ENCODE data around the gene MSI1.

The MSI1 gene

GRCh38 chr12:120366845-120367232 is 2.1 kb downstream of the MSI1 start:
- Mint-ChIP-seq H3K36me3 (no peaks in the 10 kb centered on the region), H3K9me3 (no peaks in the 10 kb centered on the region), H3K27me3 (peaks cover 63% of the 10 kb centered on the region), H3K4me1 (peaks cover 29% of the 10 kb centered on the region), H3K4me3 (peak overlapping the region; percentile 67), H3K27ac (no peak overlapping the region)

- H3K9me3 Mint-ChIP-seq: no peaks in the 10 kb centered on the region
- no peak overlapping the region for H3K27ac Mint-ChIP-seq
- no peak overlapping the region for H3K4me3 Mint-ChIP-seq
- peaks cover 29% of the 10 kb centered on the region for H3K4me1 Mint-ChIP-seq
- H3K27me3 Mint-ChIP-seq: peaks cover 58% of the 10 kb centered on the region
- no peaks in the 10 kb centered on the region for H3K36me3 Mint-ChIP-seq
These were observed 2.6 kb downstream of the MSI1 start for GRCh38 chr12:120366341-120366705.

- no peak overlapping the region for H3K4me3 Mint-ChIP-seq
- H3K27ac Mint-ChIP-seq: no peak overlapping the region
- H3K27me3 Mint-ChIP-seq: peaks cover 58% of the 10 kb centered on the region
- peaks cover 29% of the 10 kb centered on the region for H3K4me1 Mint-ChIP-seq
- H3K36me3 Mint-ChIP-seq: no peaks in the 10 kb centered on the region
- no peaks in the 10 kb centered on the region for H3K9me3 Mint-ChIP-seq
These were observed 3.2 kb downstream of the MSI1 start for GRCh38 chr12:120365675-120366340.

GRCh38 chr12:120364487-120364886 is 4.5 kb downstream of the MSI1 start:
- H3K4me1 Mint-ChIP-seq: peaks cover 16% of the 10 kb centered on the region
- no peak overlapping the region for H3K4me3 Mint-ChIP-seq
- no peaks in the 10 kb centered on the region for H3K36me3 Mint-ChIP-seq
- peaks cover 50% of the 10 kb centered on the region for H3K27me3 Mint-ChIP-seq
- no peak overlapping the region for H3K27ac Mint-ChIP-seq
- H3K9me3 Mint-ChIP-seq: no peaks in the 10 kb centered on the region

- Mint-ChIP-seq H3K4me3 (no peak overlapping the region), H3K27me3 (peaks cover 51% of the 10 kb centered on the region), H3K9me3 (no peaks in the 10 kb centered on the region), H3K27ac (peak overlapping the region; percentile 12), H3K4me1 (peaks cover 15% of the 10 kb centered on the region), H3K36me3 (no peaks in the 10 kb centered on the region)
These were observed 5.6 kb downstream of the MSI1 start for GRCh38 chr12:120363274-120363855.

- H3K4me1 Mint-ChIP-seq: peaks cover 12% of the 10 kb centered on the region
- H3K36me3 Mint-ChIP-seq: no peaks in the 10 kb centered on the region
- peaks cover 53% of the 10 kb centered on the region for H3K27me3 Mint-ChIP-seq
- H3K4me3 Mint-ChIP-seq: no peak overlapping the region
- no peak overlapping the region for H3K27ac Mint-ChIP-seq
- H3K9me3 Mint-ChIP-seq: no peaks in the 10 kb centered on the region
These were observed 6.3 kb downstream of the MSI1 start for GRCh38 chr12:120362516-120363273.

- H3K27ac Mint-ChIP-seq: no peak overlapping the region
- H3K4me3 Mint-ChIP-seq: no peak overlapping the region
- no peaks in the 10 kb centered on the region for H3K9me3 Mint-ChIP-seq
- peaks cover 46% of the 10 kb centered on the region for H3K27me3 Mint-ChIP-seq
- no peaks in the 10 kb centered on the region for H3K36me3 Mint-ChIP-seq
- peaks cover 4% of the 10 kb centered on the region for H3K4me1 Mint-ChIP-seq
These were observed 7.3 kb downstream of the MSI1 start for GRCh38 chr12:120361506-120362208.

- H3K27ac Mint-ChIP-seq: no peak overlapping the region
- H3K9me3 Mint-ChIP-seq: no peaks in the 10 kb centered on the region
- H3K27me3 Mint-ChIP-seq: peaks cover 35% of the 10 kb centered on the region
- peaks cover 4% of the 10 kb centered on the region for H3K4me1 Mint-ChIP-seq
- H3K36me3 Mint-ChIP-seq: no peaks in the 10 kb centered on the region
- no peak overlapping the region for H3K4me3 Mint-ChIP-seq
These were observed 9.8 kb downstream of the MSI1 start for GRCh38 chr12:120359128-120359527.

GRCh38 chr12:120358412-120359100 is 10.4 kb downstream of the MSI1 start:
- Mint-ChIP-seq H3K27ac (no peak overlapping the region), H3K9me3 (no peaks in the 10 kb centered on the region)

GRCh38 chr12:120357104-120357503 is 11.9 kb downstream of the MSI1 start:
- H3K27ac Mint-ChIP-seq: no peak overlapping the region
- H3K27me3 Mint-ChIP-seq: peaks cover 21% of the 10 kb centered on the region
- no peak overlapping the region for H3K4me3 Mint-ChIP-seq
- peaks cover 1% of the 10 kb centered on the region for H3K4me1 Mint-ChIP-seq
- no peaks in the 10 kb centered on the region for H3K9me3 Mint-ChIP-seq
- no peaks in the 10 kb centered on the region for H3K36me3 Mint-ChIP-seq

More at GRCh38 chr12:120358412-120359100, 10.4 kb downstream of the MSI1 start:
- H3K36me3 Mint-ChIP-seq: no peaks in the 10 kb centered on the region
- H3K4me3 Mint-ChIP-seq: no peak overlapping the region
- H3K27me3 Mint-ChIP-seq: peaks cover 31% of the 10 kb centered on the region
- H3K4me1 Mint-ChIP-seq: peaks cover 4% of the 10 kb centered on the region

- Mint-ChIP-seq H3K27me3 (peaks cover 20% of the 10 kb centered on the region), H3K4me3 (no peak overlapping the region), H3K9me3 (no peaks in the 10 kb centered on the region), H3K27ac (no peak overlapping the region), H3K4me1 (no peaks in the 10 kb centered on the region), H3K36me3 (no peaks in the 10 kb centered on the region)
These were observed 12.4 kb downstream of the MSI1 start for GRCh38 chr12:120356567-120357030.

GRCh38 chr12:120353556-120354317 is 15.2 kb downstream of the MSI1 start:
- Mint-ChIP-seq H3K27ac (no peak overlapping the region), H3K27me3 (peaks cover 7% of the 10 kb centered on the region), H3K36me3 (no peaks in the 10 kb centered on the region), H3K9me3 (no peaks in the 10 kb centered on the region), H3K4me3 (no peak overlapping the region), H3K4me1 (no peaks in the 10 kb centered on the region)

GRCh38 chr12:120353136-120353535 is 15.8 kb downstream of the MSI1 start:
- H3K36me3 Mint-ChIP-seq: no peaks in the 10 kb centered on the region
- no peak overlapping the region for H3K4me3 Mint-ChIP-seq
- no peaks in the 10 kb centered on the region for H3K9me3 Mint-ChIP-seq
- no peaks in the 10 kb centered on the region for H3K4me1 Mint-ChIP-seq
- H3K27ac Mint-ChIP-seq: no peak overlapping the region
- peaks cover 5% of the 10 kb centered on the region for H3K27me3 Mint-ChIP-seq

GRCh38 chr12:120352117-120352516 is 16.8 kb downstream of the MSI1 start:
- no peaks in the 10 kb centered on the region for H3K4me1 Mint-ChIP-seq
- no peaks in the 10 kb centered on the region for H3K27me3 Mint-ChIP-seq
- H3K9me3 Mint-ChIP-seq: no peaks in the 10 kb centered on the region
- H3K36me3 Mint-ChIP-seq: no peaks in the 10 kb centered on the region
- H3K27ac Mint-ChIP-seq: no peak overlapping the region
- H3K4me3 Mint-ChIP-seq: no peak overlapping the region
